GM19238 (cell line): ENCODE results near the gene NDUFAF3.
A peak's percentile ranks its signal among the peaks of the same experiment; 100 is the strongest.

Experiments used
- DNase-seq: peaks from one replicate; pipeline ENCODE4 v3.0.0; 2011; ENCODE audit warnings: low spot score; ENCODE audit not compliant: insufficient read length

Gene NDUFAF3

GRCh38 chr3:49021813-49022687, at the start of gene NDUFAF3:
Gene NDUFAF3, plus strand, starts transcription at chr3:49022121. Its CDS starts 24 bp downstream, at chr3:49022145.
- peak; percentile 79 for DNase-seq

GRCh38 chr3:48974076-48974864, 47.7 kb upstream of the NDUFAF3 start:
- DNase-seq, result no peak

GRCh38 chr3:48979451-48979850, 42.5 kb upstream of the NDUFAF3 start:
- no peak for DNase-seq

GRCh38 chr3:48980295-48980694, 41.6 kb upstream of the NDUFAF3 start:
- no peak for DNase-seq

- no peak for DNase-seq
These were observed 39.9 kb upstream of the NDUFAF3 start for GRCh38 chr3:48982016-48982415.

GRCh38 chr3:48982686-48983085, 39.2 kb upstream of the NDUFAF3 start:
- no peak for DNase-seq

- no peak for DNase-seq
These were observed 38.8 kb upstream of the NDUFAF3 start for GRCh38 chr3:48983096-48983495.

- DNase-seq, result no peak
These were observed 37.3 kb upstream of the NDUFAF3 start for GRCh38 chr3:48984663-48985062.

- DNase-seq, result no peak
These were observed 36.0 kb upstream of the NDUFAF3 start for GRCh38 chr3:48985831-48986376.

GRCh38 chr3:48989126-48989795, 32.7 kb upstream of the NDUFAF3 start:
- no peak for DNase-seq

- peak; percentile 52 for DNase-seq
These were observed 31.9 kb upstream of the NDUFAF3 start, which contains the start of gene P4HTM for GRCh38 chr3:48989796-48990635. Gene P4HTM, plus strand, starts transcription at chr3:48990241. Its CDS starts 16 bp downstream, at chr3:48990257.

GRCh38 chr3:48990636-48991469, 31.1 kb upstream of the NDUFAF3 start:
- DNase-seq, result no peak

- no peak for DNase-seq
These were observed 29.9 kb upstream of the NDUFAF3 start for GRCh38 chr3:48991851-48992545.

GRCh38 chr3:48993834-48994233, 28.1 kb upstream of the NDUFAF3 start:
- no peak for DNase-seq

- DNase-seq, result no peak
These were observed 25.3 kb upstream of the NDUFAF3 start for GRCh38 chr3:48996640-48997039.

- no peak for DNase-seq
These were observed 24.8 kb upstream of the NDUFAF3 start for GRCh38 chr3:48997102-48997635.

GRCh38 chr3:48997714-48998637, 23.9 kb upstream of the NDUFAF3 start:
- no peak for DNase-seq
